Measurements from ENCODE around the gene ERC1.

- TF ChIP-seq POLR2AphosphoS5 (IDR thresholded peaks at IDR 0.05) (no peak), POLR2A (IDR thresholded peaks at IDR 0.05) (no peak)
- TF ChIP-seq, protein P1, sequence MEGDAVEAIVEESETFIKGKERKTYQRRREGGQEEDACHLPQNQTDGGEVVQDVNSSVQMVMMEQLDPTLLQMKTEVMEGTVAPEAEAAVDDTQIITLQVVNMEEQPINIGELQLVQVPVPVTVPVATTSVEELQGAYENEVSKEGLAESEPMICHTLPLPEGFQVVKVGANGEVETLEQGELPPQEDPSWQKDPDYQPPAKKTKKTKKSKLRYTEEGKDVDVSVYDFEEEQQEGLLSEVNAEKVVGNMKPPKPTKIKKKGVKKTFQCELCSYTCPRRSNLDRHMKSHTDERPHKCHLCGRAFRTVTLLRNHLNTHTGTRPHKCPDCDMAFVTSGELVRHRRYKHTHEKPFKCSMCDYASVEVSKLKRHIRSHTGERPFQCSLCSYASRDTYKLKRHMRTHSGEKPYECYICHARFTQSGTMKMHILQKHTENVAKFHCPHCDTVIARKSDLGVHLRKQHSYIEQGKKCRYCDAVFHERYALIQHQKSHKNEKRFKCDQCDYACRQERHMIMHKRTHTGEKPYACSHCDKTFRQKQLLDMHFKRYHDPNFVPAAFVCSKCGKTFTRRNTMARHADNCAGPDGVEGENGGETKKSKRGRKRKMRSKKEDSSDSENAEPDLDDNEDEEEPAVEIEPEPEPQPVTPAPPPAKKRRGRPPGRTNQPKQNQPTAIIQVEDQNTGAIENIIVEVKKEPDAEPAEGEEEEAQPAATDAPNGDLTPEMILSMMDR (IDR thresholded peaks at IDR 0.05), result no peak
Measured at GRCh38 chr12:1405619-1406018, 414.6 kb downstream of the ERC1 start.
